ENCODE data around the gene CXCR2. TPM values are rescaled to one million over a fixed set of nuclear protein-coding genes. Genes with fewer than 3 reads are reported as not detected.
A peak's percentile ranks its signal among the peaks of the same experiment; 100 is the strongest.

Gene CXCR2
- total RNA-seq, 2 experiments from 2014 or later = 0.22 to 0.27 TPM

DNA sequence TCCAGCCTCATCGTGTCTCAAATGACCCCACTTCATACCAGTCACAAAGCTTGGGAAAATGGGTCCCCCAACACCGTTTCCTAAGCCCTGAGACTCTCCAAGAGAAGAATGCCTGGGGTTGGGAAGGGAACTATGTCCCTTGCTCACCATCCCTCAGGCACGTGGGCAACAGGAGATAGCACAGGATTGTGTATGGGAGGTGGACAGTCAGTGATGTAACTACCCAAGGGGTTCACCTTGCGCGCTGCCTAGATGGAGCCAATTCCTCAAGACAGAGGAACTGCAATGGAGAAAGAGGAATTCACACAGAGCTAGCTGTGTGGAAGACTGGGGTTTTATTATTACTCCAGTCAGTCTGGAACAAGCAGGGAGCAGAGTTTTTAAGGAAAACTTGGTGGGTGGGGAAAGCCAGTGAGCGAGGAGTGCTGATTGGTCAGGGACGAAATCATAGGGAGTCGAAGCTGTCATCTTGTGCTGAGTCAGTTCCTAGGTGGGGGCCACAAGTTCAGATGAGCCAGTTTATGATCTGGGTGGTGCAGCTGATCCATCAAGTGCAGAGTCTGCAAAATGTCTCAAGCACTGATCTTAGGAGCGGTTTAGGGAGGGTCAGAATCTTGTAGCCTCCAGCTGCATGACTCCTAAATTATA, 54.8 kb downstream of the CXCR2 start:
- no peak for ATAC-seq
- Mint-ChIP-seq H3K9me3 (no peaks in the 10 kb centered on the region), H3K4me3 (no peak overlapping the region), H3K27me3 (no peaks in the 10 kb centered on the region), H3K4me1 (ENCODE audit: low read depth) (no peaks in the 10 kb centered on the region), H3K36me3 (ENCODE audit: low read depth) (no peaks in the 10 kb centered on the region), H3K27ac (no peak overlapping the region)
- no peak for DNase-seq
- intact Hi-C loops (cut with micrococcal nuclease) = no loop called here
- ChIA-PET POLR2A (no interaction called here), CTCF (interaction anchor here (0.9 to 1.4 kb wide), 3 partner anchors 12 to 90 kb away, joined by 3 to 4 read pairs (median 3); partner anchors contain the start of gene PNKD)
- TF ChIP-seq, protein P1, sequence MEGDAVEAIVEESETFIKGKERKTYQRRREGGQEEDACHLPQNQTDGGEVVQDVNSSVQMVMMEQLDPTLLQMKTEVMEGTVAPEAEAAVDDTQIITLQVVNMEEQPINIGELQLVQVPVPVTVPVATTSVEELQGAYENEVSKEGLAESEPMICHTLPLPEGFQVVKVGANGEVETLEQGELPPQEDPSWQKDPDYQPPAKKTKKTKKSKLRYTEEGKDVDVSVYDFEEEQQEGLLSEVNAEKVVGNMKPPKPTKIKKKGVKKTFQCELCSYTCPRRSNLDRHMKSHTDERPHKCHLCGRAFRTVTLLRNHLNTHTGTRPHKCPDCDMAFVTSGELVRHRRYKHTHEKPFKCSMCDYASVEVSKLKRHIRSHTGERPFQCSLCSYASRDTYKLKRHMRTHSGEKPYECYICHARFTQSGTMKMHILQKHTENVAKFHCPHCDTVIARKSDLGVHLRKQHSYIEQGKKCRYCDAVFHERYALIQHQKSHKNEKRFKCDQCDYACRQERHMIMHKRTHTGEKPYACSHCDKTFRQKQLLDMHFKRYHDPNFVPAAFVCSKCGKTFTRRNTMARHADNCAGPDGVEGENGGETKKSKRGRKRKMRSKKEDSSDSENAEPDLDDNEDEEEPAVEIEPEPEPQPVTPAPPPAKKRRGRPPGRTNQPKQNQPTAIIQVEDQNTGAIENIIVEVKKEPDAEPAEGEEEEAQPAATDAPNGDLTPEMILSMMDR (IDR thresholded peaks at IDR 0.05) = no peak

DNA sequence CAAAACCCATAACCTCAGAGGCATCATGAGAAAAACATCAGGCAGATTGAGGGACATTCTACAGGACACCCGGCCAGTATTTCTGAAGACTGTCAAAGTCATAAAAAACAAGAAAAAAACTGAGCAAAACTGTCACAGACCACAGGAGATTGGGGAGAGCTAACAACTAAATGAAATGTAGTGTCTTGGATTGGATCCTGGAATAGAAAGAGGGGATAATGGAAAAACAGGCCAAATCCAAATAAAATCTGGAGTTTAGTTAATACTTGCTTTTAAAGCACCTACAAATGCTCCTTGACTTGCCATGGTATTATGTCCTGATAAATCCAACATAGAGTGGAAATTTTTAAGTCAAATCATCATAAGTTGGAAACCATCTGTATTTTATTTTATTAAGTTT, 58.5 kb downstream of the CXCR2 start:
- ATAC-seq (no peak), DNase-seq (no peak)
- H3K27me3 Mint-ChIP-seq = no peaks in the 10 kb centered on the region
- no peaks in the 10 kb centered on the region for H3K36me3 Mint-ChIP-seq (ENCODE audit: low read depth)
- POLR2A ChIA-PET = no interaction called here
- peaks cover 9% of the 10 kb centered on the region for H3K4me1 Mint-ChIP-seq (ENCODE audit: low read depth)
- H3K27ac Mint-ChIP-seq = no peak overlapping the region
- no peak overlapping the region for H3K4me3 Mint-ChIP-seq
- CTCF ChIA-PET = interaction anchor here (1.3 to 5.2 kb wide), 2 partner anchors 11 to 16 kb away, joined by 3 to 23 read pairs; partner anchors contain the start of gene CXCR1
- no peaks in the 10 kb centered on the region for H3K9me3 Mint-ChIP-seq
- TF ChIP-seq, protein P1 (IDR thresholded peaks at IDR 0.05) = no peak
- intact Hi-C loops (cut with micrococcal nuclease) = no loop called here

DNA sequence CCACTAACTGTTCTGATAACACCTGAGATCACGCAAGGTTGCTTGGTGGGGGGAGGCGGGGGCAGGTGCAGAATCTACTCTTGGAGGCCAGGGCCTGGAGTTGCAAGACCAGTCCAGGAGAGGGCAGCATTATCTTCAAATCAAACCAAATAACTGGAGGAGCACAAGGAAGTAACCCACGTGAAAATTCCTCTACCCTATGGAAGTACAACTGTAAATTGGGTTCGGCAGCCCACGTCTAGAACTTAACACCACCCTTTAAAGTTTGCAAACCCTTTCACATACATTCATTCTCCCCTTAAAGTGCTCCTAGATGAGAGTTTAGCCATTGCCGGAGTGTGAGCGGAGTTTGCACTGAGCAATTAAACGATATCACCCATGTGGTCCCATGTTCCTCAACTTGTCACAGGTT, 60.5 kb downstream of the CXCR2 start:
- ATAC-seq = peak; percentile 98
- TF ChIP-seq, protein P1 (IDR thresholded peaks at IDR 0.05) = peak; percentile 86
- CTCF ChIA-PET = interaction anchor here (1.3 to 5.2 kb wide), 5 partner anchors 18 to 86 kb away, joined by 4 to 23 read pairs (median 12); partner anchors contain the start of gene CXCR1
- H3K9me3 Mint-ChIP-seq = no peaks in the 10 kb centered on the region
- H3K4me1 Mint-ChIP-seq (ENCODE audit: low read depth) = peaks cover 9% of the 10 kb centered on the region
- intact Hi-C loops (cut with micrococcal nuclease) = loop anchor here (5.0 kb wide), 2 partner anchors 41 to 71 kb away; no protein-coding TSS in a partner anchor
- no peak overlapping the region for H3K4me3 Mint-ChIP-seq
- DNase-seq = peak; percentile 89
- no peaks in the 10 kb centered on the region for H3K36me3 Mint-ChIP-seq (ENCODE audit: low read depth)
- H3K27me3 Mint-ChIP-seq = no peaks in the 10 kb centered on the region
- POLR2A ChIA-PET = interaction anchor here (1.2 kb wide), 1 partner anchor 71 kb away, joined by 4 read pairs; no protein-coding TSS in a partner anchor
- H3K27ac Mint-ChIP-seq = peak overlapping the region; percentile 55

Other genes starting within 250 kb of the CXCR2 start
- 1 to 10 TPM; 1.8 to 2.0 TPM for gene TNS1, start 123.0 kb upstream of the CXCR2 start, total RNA-seq
- gene RUFY4, start 56.8 kb upstream of the CXCR2 start, total RNA-seq = under 1 TPM; 0.76 to 0.88 TPM
- not detected for gene CXCR1, start 40.9 kb downstream of the CXCR2 start, total RNA-seq
- 100 to 1,000 TPM; 636 to 644 TPM for gene ARPC2, start 91.2 kb downstream of the CXCR2 start, total RNA-seq
- under 1 TPM; 0.16 to 0.45 TPM for gene GPBAR1, start 135.0 kb downstream of the CXCR2 start, total RNA-seq
- 10 to 100 TPM; 75.8 to 82.8 TPM for gene AAMP, start 144.1 kb downstream of the CXCR2 start, total RNA-seq
- 10 to 100 TPM; 19.8 to 24.4 TPM for gene PNKD, start 144.5 kb downstream of the CXCR2 start, total RNA-seq
- 10 to 100 TPM; 53.5 to 57.9 TPM for gene TMBIM1, start 166.5 kb downstream of the CXCR2 start, total RNA-seq
- not detected for gene CATIP, start 230.8 kb downstream of the CXCR2 start, total RNA-seq